GM12878 (cell line): Measurements from ENCODE around the gene KCNA5. TPM values are rescaled to one million over a fixed set of nuclear protein-coding genes. Genes with fewer than 3 reads are reported as not detected.

Experiments
- ATAC-seq: fragments of 200-7000 bp; cut with Tn5 transposase; 3 replicates; pipeline ENCODE4 v1.9.1; 2020; ENCODE audit warnings: mild to moderate bottlenecking, moderate library complexity
- BruUV-seq: library from RNA; stranded (reverse); fragments of 400-500 nt; replicated peaks from 2 replicates; lab custom pipeline; 2021; lab: Mats Ljungman, UMichigan
- CTCF ChIA-PET: fragments of 300-600 bp; sonication (Branson Sonifier 250); formaldehyde crosslinking; extraction: SDS; loops from one replicate; lab custom pipeline; 2021; ENCODE audit warnings: inconsistent platforms; lab: Yijun Ruan, JAX
- POLR2A ChIA-PET: fragments of 350-600 bp; formaldehyde crosslinking; extraction: SDS; loops from one replicate; lab custom pipeline; 2021; ENCODE audit warnings: inconsistent platforms; lab: Charles Lee
- RAD21 ChIA-PET: fragments of 300-600 bp; sonication (Branson Sonifier 250); formaldehyde crosslinking; loops from one replicate; lab custom pipeline; 2023; ENCODE audit warnings: antibody characterized with exemption; ENCODE audit not compliant: unreplicated experiment; lab: Charles Lee
- SMC1A ChIA-PET: fragments of 300-600 bp; sonication (Branson Sonifier 250); formaldehyde crosslinking; loops from one replicate; lab custom pipeline; 2023; ENCODE audit not compliant: unreplicated experiment, uncharacterized antibody; lab: Charles Lee
- DNase-seq: peaks from one replicate; pipeline ENCODE4 v3.0.0-alpha.2; 2011; ENCODE audit warnings: low read depth, low spot score
- FAIRE-seq: peaks from 3 replicates; lab custom pipeline; 2011; peaks lifted over from hg19 to GRCh38; lab: Jason Lieb, UNC
- H2AFZ ChIP-seq: 2 replicates; pipeline ENCODE4 v1.6.0; 2011; ENCODE audit warnings: low read depth, low read length, control low read depth; ENCODE audit not compliant: control insufficient read depth
- H3K27ac ChIP-seq: 2 replicates; pipeline ENCODE4 v1.5.1; 2011; ENCODE audit warnings: control low read depth; ENCODE audit not compliant: control insufficient read depth, insufficient read depth
- H3K27me3 ChIP-seq, 2 experiments: replicated peaks in 1 of 2; 2 replicates each; pipeline versions ENCODE4 v1.6.0 to v1.6.1; 2011; ENCODE audit warnings: low read length in 1 of 2; ENCODE audit not compliant: control insufficient read depth in 2 of 2, insufficient read depth in 2 of 2
- H3K36me3 ChIP-seq, 2 experiments: 2 replicates each; pipeline ENCODE4 v1.5.1; 2011; ENCODE audit warnings: low read length in 1 of 2; ENCODE audit not compliant: control insufficient read depth in 2 of 2, insufficient read depth in 2 of 2
- H3K4me1 ChIP-seq: 2 replicates; pipeline ENCODE4 v1.6.1; 2011; ENCODE audit warnings: mild to moderate bottlenecking, low read length, moderate library complexity, mixed read lengths; ENCODE audit not compliant: control insufficient read depth, insufficient read depth
- H3K4me2 ChIP-seq: 2 replicates; pipeline ENCODE4 v1.6.0; 2011; ENCODE audit warnings: control low read depth; ENCODE audit not compliant: control insufficient read depth, insufficient read depth
- H3K4me3 ChIP-seq: fragments of 200-600 bp; sonication (generic); 2 replicates; pipeline ENCODE4 v1.5.1; 2016
- H3K79me2 ChIP-seq: 2 replicates; pipeline ENCODE4 v1.6.0; 2011; ENCODE audit warnings: low read length; ENCODE audit not compliant: control insufficient read depth, insufficient read depth
- H3K9ac ChIP-seq: 2 replicates; pipeline ENCODE4 v1.8.0; 2011; ENCODE audit warnings: low read length, control low read depth, mixed read lengths; ENCODE audit not compliant: control insufficient read depth, insufficient read depth
- H3K9me3 ChIP-seq: replicated peaks from 3 replicates; pipeline ENCODE4 v1.5.1; 2011; ENCODE audit warnings: mild to moderate bottlenecking, low read length; ENCODE audit not compliant: control insufficient read depth, insufficient read depth
- H4K20me1 ChIP-seq: 2 replicates; pipeline ENCODE4 v1.6.0; 2011; ENCODE audit not compliant: control insufficient read depth, insufficient read depth
- CBX5 ChIP-seq: sonication (generic); IDR thresholded peaks from 2 replicates; pipeline ENCODE4 v1.6.1; 2016; ENCODE audit warnings: low read depth, moderate library complexity, mild to moderate bottlenecking, inconsistent platforms
- CTCF ChIP-seq, 3 experiments: IDR thresholded peaks in 2 of 3; conservative IDR thresholded peaks in 1 of 3; 2 replicates each; pipeline ENCODE4 v1.5.1; 2011; ENCODE audit warnings: low read depth in 3 of 3, low read length in 3 of 3, mild to moderate bottlenecking in 3 of 3, control low read depth in 2 of 3, moderate library complexity in 2 of 3, inconsistent platforms in 1 of 3, mixed read lengths in 1 of 3; ENCODE audit not compliant: control insufficient read depth in 2 of 3, insufficient read depth in 1 of 3; ENCODE audit errors: extremely low read depth in 1 of 3
- EED ChIP-seq: sonication (generic); IDR thresholded peaks from 2 replicates; pipeline ENCODE4 v1.6.1; 2016; ENCODE audit warnings: antibody characterized with exemption, low read depth
- IRF5 ChIP-seq: fragments of 450-650 bp; IDR thresholded peaks from 2 replicates; pipeline ENCODE4 v1.6.1; 2017; ENCODE audit warnings: borderline replicate concordance
- MTA2 ChIP-seq: fragments of 450-650 bp; IDR thresholded peaks from 2 replicates; pipeline ENCODE4 v1.6.1; 2016; ENCODE audit warnings: low read depth, mild to moderate bottlenecking, moderate library complexity
- NFYB ChIP-seq: IDR thresholded peaks from 2 replicates; pipeline ENCODE4 v1.6.1; 2011; ENCODE audit warnings: low read depth, mild to moderate bottlenecking, low read length, improper control_type of control experiment, moderate library complexity; ENCODE audit not compliant: insufficient read depth
- RAD21 ChIP-seq: IDR thresholded peaks from 2 replicates; pipeline ENCODE4 v1.6.1; 2011; ENCODE audit warnings: mild to moderate bottlenecking, low read depth, low read length, moderate library complexity; ENCODE audit not compliant: insufficient read depth
- SP1 ChIP-seq: IDR thresholded peaks from one replicate; pipeline ENCODE4 v1.6.1; 2011; ENCODE audit warnings: low read depth, low read length
- SRF ChIP-seq, 2 experiments: IDR thresholded peaks; 2 replicates each; pipeline ENCODE4 v1.6.1; 2011; ENCODE audit warnings: low read depth in 2 of 2, low read length in 2 of 2, mild to moderate bottlenecking in 1 of 2, moderate library complexity in 1 of 2
- YY1 ChIP-seq: IDR thresholded peaks from 2 replicates; pipeline ENCODE4 v1.6.1; 2011; ENCODE audit warnings: low read depth, mild to moderate bottlenecking, low read length
- WGBS: methylation state at CpG from one replicate; pipeline ENCODE4 v1.1.6; 2016; ENCODE audit warnings: low lambda C conversion rate; ENCODE audit not compliant: insufficient replicate concordance, insufficient coverage; ENCODE audit errors: missing lambda C conversion rate; 5-methylcytosine and 5-hydroxymethylcytosine counted together
- in situ Hi-C: fragments of 300-500 bp; cut with MboI; formaldehyde crosslinking; loops from 9 replicates; pipeline ENCODE4 v1.14.3; 2018; ENCODE audit warnings: mixed read lengths
- intact Hi-C: fragments of 100-400 bp; cut with micrococcal nuclease; formaldehyde crosslinking; loops from one replicate; pipeline ENCODE4 v1.14.2; 2022; ENCODE audit not compliant: unreplicated experiment
- polyA plus RNA-seq, 11 experiments: library from polyadenylated mRNA; depleted of rRNA in 4 of 11; unstranded in 6 of 11; stranded (reverse) in 5 of 11; fragments of >200 nt; fragmentation: Nextera tagmentation in 4 of 11; fragmentation: Illumina TruSeq in 1 of 11; extraction: Ambion mirVana in 4 of 11; extraction: Trizol in 1 of 11; gene quantifications; 1 replicate in 1 of 11; 2 replicates in 10 of 11; pipeline versions ENCODE4 v1.2.1 to v1.2.3, GENCODE V29; 2011 to 2016; ENCODE audit warnings: inconsistent platforms in 2 of 11, missing spikeins in 2 of 11, low read depth in 1 of 11
- total RNA-seq, 4 experiments: library from RNA; depleted of rRNA in 3 of 4; stranded (reverse); fragments of >200 nt in 3 of 4; fragmentation: Illumina TruSeq in 1 of 4; extraction: Trizol in 1 of 4; gene quantifications; 2 replicates each; pipeline versions ENCODE4 v1.2.1 to v1.2.3, GENCODE V29; 2013 to 2021

Gene KCNA5
- total and polyA plus RNA-seq, 10 of the 15 experiments (the other 5 are each of a cell fraction or from before 2014, with no cell fraction given): 0.11 to 0.56 (median 0.19) TPM; not detected in 4

GRCh38 chr12:5073054-5073453 is 29.4 kb downstream of the KCNA5 start:
- in situ Hi-C loops (no loop called here), intact Hi-C loops (no loop called here)
- Histone ChIP-seq H3K27me3 (peaks cover 0 to 3% of the 10 kb centered on the region in 2 experiments; a peak in 1 of 4 replicates), H3K9ac (no peak overlapping the region), H3K36me3 (no peaks in the 10 kb centered on the region), H4K20me1 (no peaks in the 10 kb centered on the region), H3K79me2 (no peaks in the 10 kb centered on the region), H3K4me3 (no peak overlapping the region), H2AFZ (no peak overlapping the region), H3K9me3 (no peaks in the 10 kb centered on the region), H3K27ac (no peak overlapping the region), H3K4me1 (no peaks in the 10 kb centered on the region), H3K4me2 (no peak overlapping the region)
- peak in 2 of 3 experiments; percentile 10 to 29; a peak in 1 of 6 replicates for TF ChIP-seq CTCF (IDR thresholded peaks at IDR 0.05 in 2 of 3, conservative IDR thresholded peaks at IDR 0.05 in 1 of 3; ENCODE audit: control insufficient read depth in 2 of 3, extremely low read depth in 1 of 3, insufficient read depth in 1 of 3, low read depth in 3 of 3, low read length in 3 of 3)
- TF ChIP-seq EED: no peak
- BruUV-seq: no TSS peak
- RAD21 ChIA-PET: no interaction called here
- SMC1A ChIA-PET: no interaction called here
- FAIRE-seq (no peak), DNase-seq (no peak), ATAC-seq (0 out of 3 replicates have a peak, but pooled peaks have one; percentile 26)
- POLR2A ChIA-PET: no interaction called here
- CTCF ChIA-PET: interaction anchor here (1.1 to 2.9 kb wide), 3 partner anchors 8 to 11 kb away, joined by 3 to 15 read pairs (median 3); no protein-coding TSS in a partner anchor
- WGBS: 25% methylated on average over 5 of the region's 5 CpGs

GRCh38 chr12:5073853-5074252 is 30.2 kb downstream of the KCNA5 start:
- no peak overlapping the region for H2AFZ ChIP-seq
- SMC1A ChIA-PET: interaction anchor here (0.5 kb wide), 1 partner anchor 1076 kb away, joined by 3 read pairs; no protein-coding TSS in a partner anchor
- no peak for FAIRE-seq
- WGBS: 0% methylated on average over 1 of the region's 1 CpG
- no peaks in the 10 kb centered on the region for H4K20me1 ChIP-seq
- no peak overlapping the region for H3K4me3 ChIP-seq
- DNase-seq: no peak
- POLR2A ChIA-PET: no interaction called here
- no peaks in the 10 kb centered on the region for H3K4me1 ChIP-seq
- H3K27ac ChIP-seq: no peak overlapping the region
- no TSS peak for BruUV-seq
- in situ Hi-C loops: no loop called here
- no peaks in the 10 kb centered on the region for H3K79me2 ChIP-seq
- intact Hi-C loops: no loop called here
- peaks cover 0 to 3% of the 10 kb centered on the region in 2 experiments; a peak in 1 of 4 replicates for H3K27me3 ChIP-seq
- CTCF ChIA-PET: interaction anchor here (0.6 to 2.9 kb wide), 3 partner anchors 10 to 227 kb away, joined by 3 to 15 read pairs (median 3); no protein-coding TSS in a partner anchor
- RAD21 ChIA-PET: no interaction called here
- H3K9me3 ChIP-seq: no peaks in the 10 kb centered on the region
- no peak overlapping the region for H3K4me2 ChIP-seq
- H3K9ac ChIP-seq: no peak overlapping the region
- ATAC-seq: peak; percentile 45; the same call in 1 of the 3 replicates
- no peaks in the 10 kb centered on the region for H3K36me3 ChIP-seq
- TF ChIP-seq RAD21: peak; percentile 32
- no peak for TF ChIP-seq NFYB
- no peak for TF ChIP-seq CBX5
- TF ChIP-seq IRF5: no peak
- no peak for TF ChIP-seq MTA2
- TF ChIP-seq SP1: no peak
- peak; percentile 23 to 33 (median 27); a peak in 3 of 6 replicates for TF ChIP-seq CTCF (IDR thresholded peaks at IDR 0.05 in 2 of 3, conservative IDR thresholded peaks at IDR 0.05 in 1 of 3; ENCODE audit: control insufficient read depth in 2 of 3, extremely low read depth in 1 of 3, insufficient read depth in 1 of 3, low read depth in 3 of 3, low read length in 3 of 3)
- 0 out of 2 replicates have a peak, but pooled peaks have one; percentile 26 for TF ChIP-seq YY1
- TF ChIP-seq SRF (IDR thresholded peaks at IDR 0.05; ENCODE audit: low read depth in 2 of 2, low read length in 2 of 2): no peak
